ENCODE results near the gene CPD. TPM values are rescaled to one million over a fixed set of nuclear protein-coding genes. Genes with fewer than 3 reads are reported as not detected.

The CPD gene
- total and polyA plus RNA-seq, 2 donors (not counting 1 experiment from before 2014, with no cell fraction given): 88.8 to 220 TPM

GRCh38 chr17:30421592-30421991 lies 42.9 kb downstream of the CPD start:
- H3K36me3 ChIP-seq (ENCODE audit: control insufficient read depth, insufficient read depth, low read length): no peaks in the 10 kb centered on the region
- H4K20me1 ChIP-seq (ENCODE audit: control insufficient read depth, extremely low read depth, insufficient read depth, low read length): no peaks in the 10 kb centered on the region
- no peaks in the 10 kb centered on the region for H3K79me2 ChIP-seq (ENCODE audit: control insufficient read depth, insufficient read depth, low read length)
- no peak overlapping the region for H3K4me2 ChIP-seq (ENCODE audit: extremely low read depth, insufficient read depth, low read length)
- no peak overlapping the region for H3K4me3 ChIP-seq (replicated peaks in 1 of 4; ENCODE audit: control extremely low read depth in 1 of 4, insufficient read depth in 1 of 4, low read depth in 3 of 4, low read length in 4 of 4)
- no peaks in the 10 kb centered on the region for H3K4me1 ChIP-seq (ENCODE audit: control insufficient read depth, extremely low read depth, insufficient read depth, low read length)
- H2AFZ ChIP-seq (ENCODE audit: low read length): no peak overlapping the region
- H3K27me3 ChIP-seq (ENCODE audit: control insufficient read depth, insufficient read depth, low read length): no peaks in the 10 kb centered on the region
- peak in 1 of 2 donors; percentile 10 for DNase-seq (ENCODE audit: low read depth in 2 of 2)
- no peak overlapping the region for H3K27ac ChIP-seq (ENCODE audit: insufficient read depth, low read length)
- no peak for TF ChIP-seq EZH2 (IDR thresholded peaks at IDR 0.05; ENCODE audit: low read length, missing control alignments)
- TF ChIP-seq CTCF (conservative IDR thresholded peaks at IDR 0.05 in 1 of 2, IDR thresholded peaks at IDR 0.05 in 1 of 2; ENCODE audit: low read depth in 1 of 2, low read length in 2 of 2): no peak
- H3K9me3 ChIP-seq (ENCODE audit: control insufficient read depth, insufficient read depth, low read depth, low read length): no peaks in the 10 kb centered on the region
- H3K9ac ChIP-seq (ENCODE audit: insufficient read depth, low read length): no peak overlapping the region

GRCh38 chr17:30422171-30422570 lies 43.4 kb downstream of the CPD start:
- no peak for DNase-seq (ENCODE audit: low read depth in 2 of 2)
- Histone ChIP-seq H3K36me3 (ENCODE audit: control insufficient read depth, insufficient read depth, low read length) (no peaks in the 10 kb centered on the region), H3K79me2 (ENCODE audit: control insufficient read depth, insufficient read depth, low read length) (no peaks in the 10 kb centered on the region), H4K20me1 (ENCODE audit: control insufficient read depth, extremely low read depth, insufficient read depth, low read length) (no peaks in the 10 kb centered on the region), H2AFZ (ENCODE audit: low read length) (no peak overlapping the region), H3K4me3 (replicated peaks in 1 of 4; ENCODE audit: control extremely low read depth in 1 of 4, insufficient read depth in 1 of 4, low read depth in 3 of 4, low read length in 4 of 4) (no peak overlapping the region), H3K4me2 (ENCODE audit: extremely low read depth, insufficient read depth, low read length) (no peak overlapping the region), H3K9ac (ENCODE audit: insufficient read depth, low read length) (no peak overlapping the region), H3K27ac (ENCODE audit: insufficient read depth, low read length) (no peak overlapping the region), H3K9me3 (ENCODE audit: control insufficient read depth, insufficient read depth, low read depth, low read length) (no peaks in the 10 kb centered on the region), H3K27me3 (ENCODE audit: control insufficient read depth, insufficient read depth, low read length) (no peaks in the 10 kb centered on the region), H3K4me1 (ENCODE audit: control insufficient read depth, extremely low read depth, insufficient read depth, low read length) (no peaks in the 10 kb centered on the region)
- no peak for TF ChIP-seq CTCF (conservative IDR thresholded peaks at IDR 0.05 in 1 of 2, IDR thresholded peaks at IDR 0.05 in 1 of 2; ENCODE audit: low read depth in 1 of 2, low read length in 2 of 2)
- no peak for TF ChIP-seq EZH2 (IDR thresholded peaks at IDR 0.05; ENCODE audit: low read length, missing control alignments)

- no peak overlapping the region for H3K4me3 ChIP-seq (replicated peaks in 1 of 4; ENCODE audit: control extremely low read depth in 1 of 4, insufficient read depth in 1 of 4, low read depth in 3 of 4, low read length in 4 of 4)
- H3K27ac ChIP-seq (ENCODE audit: insufficient read depth, low read length): no peak overlapping the region
- H4K20me1 ChIP-seq (ENCODE audit: control insufficient read depth, extremely low read depth, insufficient read depth, low read length): no peaks in the 10 kb centered on the region
- H3K27me3 ChIP-seq (ENCODE audit: control insufficient read depth, insufficient read depth, low read length): no peaks in the 10 kb centered on the region
- no peaks in the 10 kb centered on the region for H3K36me3 ChIP-seq (ENCODE audit: control insufficient read depth, insufficient read depth, low read length)
- no peak overlapping the region for H3K9ac ChIP-seq (ENCODE audit: insufficient read depth, low read length)
- no peak overlapping the region for H2AFZ ChIP-seq (ENCODE audit: low read length)
- H3K4me2 ChIP-seq (ENCODE audit: extremely low read depth, insufficient read depth, low read length): no peak overlapping the region
- H3K9me3 ChIP-seq (ENCODE audit: control insufficient read depth, insufficient read depth, low read depth, low read length): no peaks in the 10 kb centered on the region
- TF ChIP-seq CTCF (conservative IDR thresholded peaks at IDR 0.05 in 1 of 2, IDR thresholded peaks at IDR 0.05 in 1 of 2; ENCODE audit: low read depth in 1 of 2, low read length in 2 of 2) (no peak), EZH2 (IDR thresholded peaks at IDR 0.05; ENCODE audit: low read length, missing control alignments) (no peak)
- H3K79me2 ChIP-seq (ENCODE audit: control insufficient read depth, insufficient read depth, low read length): no peaks in the 10 kb centered on the region
- H3K4me1 ChIP-seq (ENCODE audit: control insufficient read depth, extremely low read depth, insufficient read depth, low read length): peaks cover under 1% of the 10 kb centered on the region
- DNase-seq (ENCODE audit: low read depth in 2 of 2): no peak
Measured at GRCh38 chr17:30424471-30424870, 45.7 kb downstream of the CPD start.
